ENCODE data around the gene RPL18. TPM values are rescaled to one million over a fixed set of nuclear protein-coding genes. Genes with fewer than 3 reads are reported as not detected.

Gene RPL18
- total and polyA plus RNA-seq, 9 of the 15 experiments (the other 6 are each of a cell fraction or from before 2014, with no cell fraction given): 312 to 2,635 (median 1,653) TPM

DNA sequence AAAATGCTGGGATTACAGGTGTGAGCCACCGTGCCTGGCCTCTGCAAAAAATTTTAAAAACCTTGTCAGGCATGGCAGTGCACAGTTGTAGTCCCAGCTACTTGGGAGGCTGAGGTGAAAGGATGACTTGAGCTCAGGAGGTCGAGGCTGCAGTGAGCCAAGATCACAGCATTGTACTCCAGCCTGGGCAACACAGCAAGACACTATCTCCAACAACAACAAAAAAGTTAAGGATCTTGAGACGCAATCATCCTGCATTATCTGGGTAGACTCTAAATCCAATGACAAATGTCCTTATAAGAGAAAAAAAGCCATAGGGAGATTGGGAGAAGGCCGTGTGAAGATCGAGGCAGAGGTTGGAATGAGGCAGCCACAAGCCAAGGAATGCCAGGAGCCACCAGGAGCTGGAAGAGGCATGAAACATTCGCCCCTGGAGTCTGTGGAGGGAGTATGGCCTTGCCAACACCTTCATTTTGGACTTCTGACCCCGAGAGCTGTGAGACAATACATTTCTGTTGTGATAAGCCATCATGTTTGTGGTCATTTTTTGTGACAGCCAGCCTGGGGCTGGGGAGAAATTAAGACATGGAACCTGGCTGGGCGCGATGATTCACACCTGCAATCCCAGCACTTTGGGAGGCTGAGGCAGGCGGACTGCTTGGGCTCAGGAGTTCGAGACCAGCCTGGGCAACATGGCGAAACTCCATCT lies 32.1 kb upstream of the RPL18 start (continued):
- TF ChIP-seq MYC (IDR thresholded peaks at IDR 0.05; ENCODE audit: low read depth, low read length): no peak
- TF ChIP-seq MYC (CRISPR knock-in tag; IDR thresholded peaks at IDR 0.05; ENCODE audit: borderline replicate concordance, low read depth): no peak
- TF ChIP-seq ZFX (CRISPR knock-in tag; IDR thresholded peaks at IDR 0.05): peak; percentile 23; the same call in 1 of the 2 replicates
- TF ChIP-seq YY1 (IDR thresholded peaks at IDR 0.05; ENCODE audit: borderline replicate concordance in 1 of 3, control insufficient read depth in 1 of 3, extremely low read depth in 1 of 3, insufficient read depth in 3 of 3, insufficient read length in 1 of 3, insufficient replicate concordance in 2 of 3, low read depth in 1 of 3, low read length in 2 of 3): no peak
- no peak for TF ChIP-seq PKNOX1 (IDR thresholded peaks at IDR 0.05)
- TF ChIP-seq TAF15 (IDR thresholded peaks at IDR 0.05; ENCODE audit: low read depth, low read length): no peak
- 0 out of 2 replicates have a peak, but pooled peaks have one; percentile 8 for TF ChIP-seq CBFA2T3 (IDR thresholded peaks at IDR 0.05)
- no peak for TF ChIP-seq RREB1 (CRISPR knock-in tag; IDR thresholded peaks at IDR 0.05)
- TF ChIP-seq ZNF121 (CRISPR knock-in tag; conservative IDR thresholded peaks at IDR 0.05): peak; percentile 94
- peak; percentile 31; the same call in 1 of the 2 replicates for TF ChIP-seq CREM (IDR thresholded peaks at IDR 0.05; ENCODE audit: low read depth)
- peak; percentile 39; the same call in 1 of the 2 replicates for TF ChIP-seq SOX6 (IDR thresholded peaks at IDR 0.05)
- TF ChIP-seq KLF6 (CRISPR knock-in tag; IDR thresholded peaks at IDR 0.05; ENCODE audit: borderline replicate concordance): no peak
- TF ChIP-seq, protein P1, sequence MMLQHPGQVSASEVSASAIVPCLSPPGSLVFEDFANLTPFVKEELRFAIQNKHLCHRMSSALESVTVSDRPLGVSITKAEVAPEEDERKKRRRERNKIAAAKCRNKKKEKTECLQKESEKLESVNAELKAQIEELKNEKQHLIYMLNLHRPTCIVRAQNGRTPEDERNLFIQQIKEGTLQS (IDR thresholded peaks at IDR 0.05): peak; percentile 2; the same call in 1 of the 2 replicates
- TF ChIP-seq, protein P1 (CRISPR knock-in tag; conservative IDR thresholded peaks at IDR 0.05): no peak
- TF ChIP-seq TBL1XR1 (IDR thresholded peaks at IDR 0.05; ENCODE audit: low read length in 2 of 2): no peak
- TF ChIP-seq LEF1 (IDR thresholded peaks at IDR 0.05): no peak
- no peak for TF ChIP-seq ZNF3 (CRISPR knock-in tag; IDR thresholded peaks at IDR 0.05)
- peak; percentile 84 for TF ChIP-seq BCOR (IDR thresholded peaks at IDR 0.05)
- TF ChIP-seq ARNT (IDR thresholded peaks at IDR 0.05): no peak
- TF ChIP-seq RBM25 (IDR thresholded peaks at IDR 0.05; ENCODE audit: low read depth, low read length, severe bottlenecking): peak; percentile 34
- TF ChIP-seq NCOA1 (IDR thresholded peaks at IDR 0.05; ENCODE audit: low read depth): no peak
- TF ChIP-seq ZNF561 (CRISPR knock-in tag; conservative IDR thresholded peaks at IDR 0.05): no peak

All from K562 (cell line).